ENCODE results near the gene DENND4A. TPM values are rescaled to one million over a fixed set of nuclear protein-coding genes. Genes with fewer than 3 reads are reported as not detected.

Gene DENND4A
- polyA plus RNA-seq, 3 donors from 2014 or later: 6.4 to 18.9 (median 6.5) TPM

DNA sequence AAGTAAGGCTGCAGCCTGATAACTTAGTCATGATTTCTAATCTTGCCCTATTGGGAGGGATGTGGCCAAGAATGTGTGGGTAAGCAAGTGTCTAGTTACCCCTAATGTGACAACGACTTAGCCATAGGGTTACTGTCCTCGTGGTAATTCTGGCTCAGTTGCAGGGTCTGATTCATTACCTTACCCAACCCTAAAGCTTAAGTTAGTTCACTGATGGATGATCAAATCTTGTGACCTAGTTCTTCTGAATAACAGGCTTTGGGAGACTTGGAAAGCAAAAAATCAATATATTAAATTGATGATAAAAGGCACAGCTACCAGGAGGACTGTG is 179.5 kb downstream of the DENND4A start:
- Mint-ChIP-seq H3K36me3 (peaks cover 0 to 7% (median 0%) of the 10 kb centered on the region in 3 donors), H3K27ac (peak overlapping the region; percentile 93 to 100 (median 98)), H3K9me3 (peaks cover 0 to 2% (median 0%) of the 10 kb centered on the region in 6 donors), H3K4me3 (peak overlapping the region; percentile 41 to 100 (median 96)), H3K4me1 (peaks cover 32 to 35% of the 10 kb centered on the region in 2 donors), H3K27me3 (ENCODE audit: low read depth in 3 of 3) (peaks cover 4 to 9% (median 7%) of the 10 kb centered on the region in 3 donors)
- no peak for DNase-seq

DNA sequence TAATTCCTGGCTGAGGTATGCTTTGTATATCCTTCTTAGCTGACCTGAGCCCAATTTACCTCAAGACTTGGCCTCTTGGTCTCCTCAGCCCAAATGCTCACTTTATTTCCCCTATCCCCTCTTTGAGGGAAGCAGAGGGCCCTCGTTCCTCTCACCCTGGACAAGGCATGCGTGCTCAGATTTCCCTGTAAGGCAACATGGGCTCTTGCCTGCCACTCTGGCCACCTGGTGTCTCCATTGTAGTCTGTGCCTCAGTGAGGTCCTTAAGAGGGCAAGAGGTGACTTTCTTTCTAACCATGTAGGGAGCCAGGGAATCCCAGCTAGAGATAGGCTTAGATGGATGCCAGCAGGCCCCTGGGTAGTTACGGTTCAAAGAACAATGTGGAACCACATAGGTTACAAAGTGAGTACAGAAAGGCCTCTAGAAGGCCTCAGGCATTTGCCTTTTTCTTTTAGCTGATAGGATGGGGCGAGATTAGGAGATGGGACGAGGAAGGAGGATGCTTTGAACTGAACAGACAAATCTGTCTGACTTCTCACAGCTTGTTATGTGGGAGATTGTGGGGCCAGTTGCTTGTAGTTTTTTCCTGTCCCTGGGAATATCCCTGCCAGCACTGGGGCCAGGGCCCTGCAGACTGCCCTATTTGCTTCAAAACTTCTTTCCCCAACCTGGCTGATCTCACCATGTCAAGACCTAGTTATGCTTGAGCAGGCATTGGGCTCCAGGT is 180.0 kb downstream of the DENND4A start:
- peaks cover 4 to 9% (median 7%) of the 10 kb centered on the region in 3 donors for H3K27me3 Mint-ChIP-seq (ENCODE audit: low read depth in 3 of 3)
- peaks cover 0 to 2% (median 0%) of the 10 kb centered on the region in 3 donors for H3K36me3 Mint-ChIP-seq
- no peak for DNase-seq

DNA sequence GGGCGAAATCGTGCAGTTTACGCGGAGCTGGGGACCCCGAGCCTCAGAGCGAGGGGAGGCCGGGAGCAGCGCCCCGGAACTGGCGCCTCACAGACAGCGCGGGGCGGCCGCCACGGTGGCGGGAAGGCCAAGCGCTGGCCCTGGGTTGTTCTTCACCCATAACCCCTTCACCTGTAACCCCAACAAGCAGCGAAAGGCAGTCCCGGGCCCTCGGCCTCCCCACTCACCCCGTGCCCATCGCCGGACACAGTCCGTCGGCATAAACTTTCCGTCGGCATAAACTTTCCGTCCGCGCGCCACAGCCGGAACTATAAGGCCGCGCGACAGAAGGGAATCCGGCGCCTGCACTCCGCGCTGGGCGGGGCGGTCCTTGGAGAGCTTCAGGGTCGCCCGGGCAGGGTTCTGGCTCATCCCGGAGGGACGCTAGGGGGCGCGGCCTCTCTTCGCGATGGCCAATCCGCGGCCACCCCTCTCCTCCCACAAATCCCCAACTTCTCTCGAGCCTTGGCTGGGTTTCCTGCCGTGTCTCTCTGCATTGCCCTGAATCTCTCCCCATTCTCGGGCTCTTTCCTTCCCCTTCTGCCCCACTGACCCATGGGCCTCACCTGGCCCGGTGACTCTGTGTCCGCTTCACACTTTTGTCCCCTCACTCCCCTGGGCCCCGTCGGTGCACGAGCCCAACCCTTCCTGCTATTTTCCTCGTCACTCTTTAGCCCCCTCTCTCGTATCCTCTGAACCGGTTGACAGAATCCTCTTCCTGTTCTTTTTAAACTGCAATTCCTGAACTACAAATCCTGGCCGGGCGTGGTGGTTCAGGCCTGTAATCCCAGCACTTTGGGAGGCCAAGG is 181.0 kb downstream of the DENND4A start, which contains the start of gene INTS14:
Gene INTS14, minus strand, starts transcription at position 261 of the 848 bp plus-strand sequence. CDS start 3,751 bp downstream, outside the sequence.
- peaks cover 4 to 9% (median 7%) of the 10 kb centered on the region in 3 donors for H3K27me3 Mint-ChIP-seq (ENCODE audit: low read depth in 3 of 3)
- DNase-seq: peak; percentile 85 to 88 (median 87)
- H3K36me3 Mint-ChIP-seq: no peaks in the 10 kb centered on the region
- H3K4me3 Mint-ChIP-seq: peak within 1 kb of the TSS; percentile 95 to 100 (median 96)
- no peaks in the 10 kb centered on the region for H3K9me3 Mint-ChIP-seq
- peak within 1 kb of the TSS; percentile 93 to 100 (median 98) for H3K27ac Mint-ChIP-seq
- H3K4me1 Mint-ChIP-seq: peaks cover 32 to 35% of the 10 kb centered on the region in 2 donors

More for the DNA sequence above, 180.0 kb downstream of the DENND4A start:
- peaks cover 32 to 35% of the 10 kb centered on the region in 2 donors for H3K4me1 Mint-ChIP-seq
- no peaks in the 10 kb centered on the region for H3K9me3 Mint-ChIP-seq
- H3K27ac Mint-ChIP-seq: peak overlapping the region; percentile 93 to 100 (median 98)
- peak overlapping the region; percentile 95 to 100 (median 96) for H3K4me3 Mint-ChIP-seq

Other genes starting within 250 kb of the DENND4A start
- gene INTS14, start 181.2 kb downstream of the DENND4A start, polyA plus RNA-seq: 10 to 100 TPM; 16.4 to 30.5 (median 18.6) TPM
- gene SLC24A1, start 170.4 kb downstream of the DENND4A start, polyA plus RNA-seq: 1 to 10 TPM in 1 of 3 donors, under 1 TPM in 1, not detected in 1; 0.83 to 4.1 TPM
- 100 to 1,000 TPM; 178 to 238 (median 228) TPM for gene RAB11A, start 77.2 kb upstream of the DENND4A start, polyA plus RNA-seq

Measured in immature natural killer cell (primary cell).